ENCODE data around the gene AP2B1.

Gene AP2B1

GRCh38 chr17:35716897-35717465, 129.9 kb downstream of the AP2B1 start:
- Histone ChIP-seq H3K4me3 (ENCODE audit: low read depth, low read length) (no peak overlapping the region), H3K27me3 (ENCODE audit: insufficient read depth, low read depth, severe bottlenecking) (no peaks in the 10 kb centered on the region), H3K36me3 (peaks cover 26% of the 10 kb centered on the region), H3K9me3 (ENCODE audit: severe bottlenecking) (no peaks in the 10 kb centered on the region), H3K27ac (no peak overlapping the region)
- no peak for DNase-seq
- TF ChIP-seq CTCF (IDR thresholded peaks at IDR 0.05; ENCODE audit: low read depth, low read length) = no peak

- H3K27me3 ChIP-seq (ENCODE audit: insufficient read depth, low read depth, severe bottlenecking) = no peaks in the 10 kb centered on the region
- H3K36me3 ChIP-seq = peaks cover 26% of the 10 kb centered on the region
- no peak overlapping the region for H3K4me3 ChIP-seq (ENCODE audit: low read depth, low read length)
- H3K9me3 ChIP-seq (ENCODE audit: severe bottlenecking) = no peaks in the 10 kb centered on the region
- no peak overlapping the region for H3K27ac ChIP-seq
- TF ChIP-seq CTCF (IDR thresholded peaks at IDR 0.05; ENCODE audit: low read depth, low read length) = no peak
- DNase-seq = no peak
Observed at GRCh38 chr17:35717475-35717874, 130.4 kb downstream of the AP2B1 start.

GRCh38 chr17:35723735-35724134, 136.6 kb downstream of the AP2B1 start:
- no peak for DNase-seq
- no peak overlapping the region for H3K27ac ChIP-seq
- H3K4me3 ChIP-seq (ENCODE audit: low read depth, low read length) = no peak overlapping the region
- H3K36me3 ChIP-seq = peaks cover 42% of the 10 kb centered on the region
- H3K27me3 ChIP-seq (ENCODE audit: insufficient read depth, low read depth, severe bottlenecking) = no peaks in the 10 kb centered on the region
- no peaks in the 10 kb centered on the region for H3K9me3 ChIP-seq (ENCODE audit: severe bottlenecking)
- TF ChIP-seq CTCF (IDR thresholded peaks at IDR 0.05; ENCODE audit: low read depth, low read length) = no peak

- Histone ChIP-seq H3K36me3 (peaks cover 35% of the 10 kb centered on the region), H3K4me3 (ENCODE audit: low read depth, low read length) (no peak overlapping the region), H3K9me3 (ENCODE audit: severe bottlenecking) (no peaks in the 10 kb centered on the region), H3K27ac (no peak overlapping the region), H3K27me3 (ENCODE audit: insufficient read depth, low read depth, severe bottlenecking) (no peaks in the 10 kb centered on the region)
- no peak for TF ChIP-seq CTCF (IDR thresholded peaks at IDR 0.05; ENCODE audit: low read depth, low read length)
- DNase-seq = no peak
Observed at GRCh38 chr17:35725058-35725457, 137.9 kb downstream of the AP2B1 start.

- Histone ChIP-seq H3K27me3 (ENCODE audit: insufficient read depth, low read depth, severe bottlenecking) (no peaks in the 10 kb centered on the region), H3K9me3 (ENCODE audit: severe bottlenecking) (no peaks in the 10 kb centered on the region), H3K36me3 (peaks cover 35% of the 10 kb centered on the region), H3K27ac (no peak overlapping the region), H3K4me3 (ENCODE audit: low read depth, low read length) (no peak overlapping the region)
- TF ChIP-seq CTCF (IDR thresholded peaks at IDR 0.05; ENCODE audit: low read depth, low read length) = no peak
- no peak for DNase-seq
Observed at GRCh38 chr17:35725802-35726126, 138.6 kb downstream of the AP2B1 start.

Measured in WERI-Rb-1 (cell line).